CD14-positive monocyte (primary cell): ENCODE results near the gene MND1. TPM values are rescaled to one million over a fixed set of nuclear protein-coding genes. Genes with fewer than 3 reads are reported as not detected.
A peak's percentile ranks its signal among the peaks of the same experiment; 100 is the strongest.

Experiments
- DNase-seq, 3 donors: peaks; one replicate each; pipeline ENCODE4 v3.0.0-alpha.2; 2011 to 2022
- H2AFZ ChIP-seq: 2 replicates; pipeline ENCODE4 v1.6.0; 2012; ENCODE audit warnings: mild to moderate bottlenecking, low read depth, low read length, inconsistent platforms; ENCODE audit not compliant: insufficient read depth, poor library complexity, severe bottlenecking
- H3K27ac ChIP-seq, 2 donors: 1 replicate in 1 of 2; 2 replicates in 1 of 2; pipeline ENCODE4 v1.5.1; 2012 to 2013; ENCODE audit warnings: low read length in 2 of 2, control low read depth in 1 of 2, inconsistent platforms in 1 of 2, low read depth in 1 of 2, mild to moderate bottlenecking in 1 of 2
- H3K27me3 ChIP-seq, 2 donors: one replicate each; pipeline versions ENCODE4 v1.6.0 to v1.6.1; 2011 to 2013; ENCODE audit warnings: low read length in 2 of 2; ENCODE audit not compliant: control insufficient read depth in 2 of 2, insufficient read depth in 2 of 2
- H3K36me3 ChIP-seq, 2 donors: replicated peaks in 1 of 2; 1 replicate in 1 of 2; 2 replicates in 1 of 2; pipeline versions ENCODE4 v1.5.1 to v1.6.1; 2012 to 2013; ENCODE audit warnings: low read length in 2 of 2, control low read depth in 1 of 2, inconsistent platforms in 1 of 2, mild to moderate bottlenecking in 1 of 2; ENCODE audit not compliant: insufficient read depth in 2 of 2, control insufficient read depth in 1 of 2
- H3K4me1 ChIP-seq, 2 donors: 1 replicate in 1 of 2; 2 replicates in 1 of 2; pipeline versions ENCODE4 v1.5.1 to v1.6.1; 2012 to 2013; ENCODE audit warnings: low read length in 2 of 2, control low read depth in 1 of 2, inconsistent platforms in 1 of 2, mild to moderate bottlenecking in 1 of 2, moderate library complexity in 1 of 2; ENCODE audit not compliant: insufficient read depth in 2 of 2, control insufficient read depth in 1 of 2
- H3K4me2 ChIP-seq: replicated peaks from 2 replicates; pipeline ENCODE3; 2012; ENCODE audit warnings: low read length, moderate library complexity, mild to moderate bottlenecking; ENCODE audit not compliant: poor library complexity, severe bottlenecking; ENCODE audit errors: extremely low read depth
- H3K4me3 ChIP-seq, 3 experiments: fragments of 200-600 bp in 1 of 3; sonication (generic) in 1 of 3; replicated peaks in 1 of 3; 1 replicate in 2 of 3; 2 replicates in 1 of 3; pipeline ENCODE4 v1.5.1; 2011 to 2013; ENCODE audit warnings: low read length in 3 of 3, mild to moderate bottlenecking in 3 of 3, control low read depth in 2 of 3, low read depth in 2 of 3, inconsistent platforms in 1 of 3, moderate library complexity in 1 of 3
- H3K79me2 ChIP-seq: 2 replicates; pipeline ENCODE4 v1.6.0; 2012; ENCODE audit warnings: mild to moderate bottlenecking, control low read depth, inconsistent platforms, low read length, moderate library complexity; ENCODE audit not compliant: insufficient read depth
- H3K9ac ChIP-seq: 2 replicates; pipeline ENCODE4 v1.6.0; 2017; ENCODE audit warnings: low read length, mild to moderate bottlenecking; ENCODE audit not compliant: insufficient read depth, poor library complexity, severe bottlenecking
- H3K9me3 ChIP-seq, 2 donors: replicated peaks in 1 of 2; 1 replicate in 1 of 2; 2 replicates in 1 of 2; pipeline versions ENCODE4 v1.5.1 to v1.6.1; 2012 to 2013; ENCODE audit warnings: low read length in 2 of 2, control low read depth in 1 of 2; ENCODE audit not compliant: control insufficient read depth in 1 of 2, insufficient read depth in 1 of 2
- H4K20me1 ChIP-seq: 2 replicates; pipeline ENCODE4 v1.6.0; 2012; ENCODE audit warnings: mild to moderate bottlenecking, low read length, control low read depth, moderate library complexity; ENCODE audit not compliant: insufficient read depth
- H3K27ac Mint-ChIP-seq, 7 donors: one replicate each; pipeline ENCODE4 v1.8.0; 2020; ENCODE audit warnings: mild to moderate bottlenecking in 7 of 7, mixed read lengths in 7 of 7, moderate library complexity in 6 of 7, inconsistent platforms in 2 of 7
- H3K27me3 Mint-ChIP-seq, 3 donors: one replicate each; pipeline ENCODE4 v1.8.0; 2021 to 2022; ENCODE audit warnings: low read depth in 3 of 3, mild to moderate bottlenecking in 3 of 3, mixed read lengths in 3 of 3, moderate library complexity in 3 of 3, inconsistent platforms in 1 of 3
- H3K36me3 Mint-ChIP-seq, 2 donors: one replicate each; pipeline ENCODE4 v1.8.0; 2020; ENCODE audit warnings: mixed read lengths in 2 of 2, inconsistent platforms in 1 of 2, mild to moderate bottlenecking in 1 of 2
- H3K4me1 Mint-ChIP-seq: one replicate; pipeline ENCODE4 v1.8.0; 2020; ENCODE audit warnings: mild to moderate bottlenecking, mixed read lengths
- H3K4me3 Mint-ChIP-seq, 2 donors: one replicate each; pipeline ENCODE4 v1.8.0; 2020; ENCODE audit warnings: mild to moderate bottlenecking in 2 of 2, mixed read lengths in 2 of 2, moderate library complexity in 1 of 2
- H3K9me3 Mint-ChIP-seq, 7 donors: one replicate each; pipeline ENCODE4 v1.8.0; 2020 to 2022; ENCODE audit warnings: mixed read lengths in 7 of 7, mild to moderate bottlenecking in 6 of 7, moderate library complexity in 6 of 7, inconsistent platforms in 2 of 7
- CTCF ChIP-seq: fragments of 200-600 bp; IDR thresholded peaks from one replicate; pipeline ENCODE4 v1.8.0; 2022; ENCODE audit warnings: antibody characterized with exemption, mild to moderate bottlenecking
- WGBS: methylation state at CpG from one replicate; pipeline ENCODE4 v1.1.5; 2013; ENCODE audit warnings: missing lambda C conversion rate; ENCODE audit not compliant: insufficient coverage; 5-methylcytosine and 5-hydroxymethylcytosine counted together
- intact Hi-C, 2 donors: fragments of 100-400 bp; cut with micrococcal nuclease; formaldehyde crosslinking; loops; one replicate each; pipeline versions ENCODE4 v1.15.0 to v1.15.1; 2023
- polyA plus RNA-seq, 3 donors: library from polyadenylated mRNA; depleted of rRNA in 1 of 3; unstranded in 2 of 3; stranded (reverse) in 1 of 3; fragments of 300-500 nt in 2 of 3; fragments of >200 nt in 1 of 3; fragmentation: Illumina TruSeq in 2 of 3; gene quantifications; 1 replicate in 2 of 3; 2 replicates in 1 of 3; pipeline ENCODE4 v1.2.3, GENCODE V29; 2012 to 2021

The MND1 gene
- polyA plus RNA-seq, 3 donors, result not detected

GRCh38 chr4:153345012-153345981 lies 809 bp downstream of the MND1 start:
- Histone ChIP-seq H3K27ac (no peak overlapping the region), H3K4me2 (peak overlapping the region; percentile 99), H4K20me1 (no peaks in the 10 kb centered on the region), H3K9ac (peak overlapping the region; percentile 63), H3K9me3 (no peaks in the 10 kb centered on the region), H3K4me1 (peaks cover 20 to 32% of the 10 kb centered on the region in 2 donors), H3K27me3 (peaks cover 0 to 5% of the 10 kb centered on the region in 2 donors), H3K36me3 (no peaks in the 10 kb centered on the region), H3K79me2 (peaks cover 53% of the 10 kb centered on the region), H3K4me3 (peak overlapping the region; percentile 64 to 91 (median 81)), H2AFZ (peak overlapping the region; percentile 97)
- no peaks in the 10 kb centered on the region for H3K9me3 Mint-ChIP-seq
- H3K4me3 Mint-ChIP-seq, result peak overlapping the region; percentile 88 to 95
- H3K27me3 Mint-ChIP-seq, result peaks cover 7 to 10% (median 8%) of the 10 kb centered on the region in 3 donors
- peaks cover 43% of the 10 kb centered on the region for H3K4me1 Mint-ChIP-seq
- peak; percentile 10 to 31 (median 12) for DNase-seq
- no peak for TF ChIP-seq CTCF
- peak overlapping the region in 2 of 7 donors; percentile 3 to 25 for H3K27ac Mint-ChIP-seq
- intact Hi-C loops, result loop anchor here (5.0 to 10.0 kb wide), 3 partner anchors 87 to 410 kb away; no protein-coding TSS in a partner anchor
- 0% methylated on average over 19 of the region's 44 CpGs for WGBS
- peaks cover 0 to 2% of the 10 kb centered on the region in 2 donors for H3K36me3 Mint-ChIP-seq

GRCh38 chr4:153346031-153346430 lies 1.5 kb downstream of the MND1 start:
- no peaks in the 10 kb centered on the region for H3K9me3 ChIP-seq
- peak overlapping the region in 1 of 3 experiments; percentile 91 for H3K4me3 ChIP-seq
- peaks cover 0 to 5% of the 10 kb centered on the region in 2 donors for H3K27me3 ChIP-seq
- H4K20me1 ChIP-seq, result no peaks in the 10 kb centered on the region
- peak overlapping the region; percentile 99 for H3K4me2 ChIP-seq
- intact Hi-C loops, result loop anchor here (5.0 to 10.0 kb wide), 3 partner anchors 86 to 409 kb away; no protein-coding TSS in a partner anchor
- H2AFZ ChIP-seq, result peak overlapping the region; percentile 97
- Mint-ChIP-seq H3K4me3 (peak overlapping the region; percentile 88 to 95), H3K36me3 (peaks cover 0 to 3% of the 10 kb centered on the region in 2 donors), H3K4me1 (peaks cover 43% of the 10 kb centered on the region), H3K9me3 (no peaks in the 10 kb centered on the region), H3K27me3 (peaks cover 6 to 7% (median 6%) of the 10 kb centered on the region in 3 donors), H3K27ac (no peak overlapping the region)
- no peak overlapping the region for H3K27ac ChIP-seq
- H3K79me2 ChIP-seq, result peaks cover 58% of the 10 kb centered on the region
- no peak for TF ChIP-seq CTCF
- no peak overlapping the region for H3K9ac ChIP-seq
- no peak for DNase-seq
- WGBS, result no CpG with 5 or more reads among the region's 2 CpGs
- H3K36me3 ChIP-seq, result no peaks in the 10 kb centered on the region
- H3K4me1 ChIP-seq, result peaks cover 20 to 32% of the 10 kb centered on the region in 2 donors
